ENCODE data around the gene IMPDH2.
"Not testable (repeated sequence)": the region's sequence is repeated elsewhere in the genome, so short reads cannot be mapped to it uniquely, and the experiment has no call there.

Gene IMPDH2

GRCh38 chr3:49021213-49021812 is 7.9 kb downstream of the IMPDH2 start:
- DNase-seq (ENCODE audit: low spot score) = peak; percentile 97

DNA sequence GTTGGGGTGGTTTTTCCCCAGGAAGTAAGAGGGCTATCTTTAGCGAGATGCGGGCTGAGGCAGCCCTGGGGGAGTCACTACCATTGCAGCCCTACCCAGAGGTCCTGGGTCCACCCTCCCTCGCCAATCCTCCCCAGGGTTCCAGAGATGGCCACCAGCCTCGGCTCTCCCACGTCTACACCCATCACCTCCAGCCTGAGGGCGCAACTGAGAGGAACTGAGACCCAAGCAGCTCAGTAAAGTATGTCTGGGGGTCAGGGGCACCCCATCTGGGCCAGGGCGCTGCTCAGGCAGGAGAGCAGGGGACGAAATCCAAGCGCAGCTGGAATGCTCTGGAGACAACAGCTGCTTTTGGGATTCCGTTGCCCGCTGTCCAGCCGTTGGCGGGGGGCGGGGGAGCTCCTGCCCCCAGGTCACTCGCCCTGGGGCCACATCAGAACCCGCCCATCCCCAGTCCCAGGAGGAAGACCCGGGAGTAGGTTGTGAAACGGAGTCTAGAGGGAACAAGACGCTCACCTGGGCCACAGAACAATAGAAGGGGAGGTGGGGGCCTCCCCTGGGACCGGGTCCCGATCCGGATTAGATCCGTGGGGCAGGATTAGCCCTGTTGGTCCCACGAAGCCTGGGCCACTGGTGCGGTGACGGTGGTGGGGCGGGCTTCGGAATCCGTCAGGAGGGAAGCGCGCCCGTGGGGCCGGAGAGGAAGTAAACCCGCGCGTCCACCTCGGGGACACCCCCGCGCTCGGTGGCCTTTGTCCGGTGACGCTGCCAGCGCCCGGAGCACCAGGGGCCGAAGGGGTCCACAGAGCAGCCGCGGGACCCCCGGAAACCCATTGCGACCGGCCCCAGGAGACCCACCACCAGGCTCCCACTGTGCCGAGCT is 8.6 kb downstream of the IMPDH2 start:
- no peak for DNase-seq (ENCODE audit: low spot score)

DNA sequence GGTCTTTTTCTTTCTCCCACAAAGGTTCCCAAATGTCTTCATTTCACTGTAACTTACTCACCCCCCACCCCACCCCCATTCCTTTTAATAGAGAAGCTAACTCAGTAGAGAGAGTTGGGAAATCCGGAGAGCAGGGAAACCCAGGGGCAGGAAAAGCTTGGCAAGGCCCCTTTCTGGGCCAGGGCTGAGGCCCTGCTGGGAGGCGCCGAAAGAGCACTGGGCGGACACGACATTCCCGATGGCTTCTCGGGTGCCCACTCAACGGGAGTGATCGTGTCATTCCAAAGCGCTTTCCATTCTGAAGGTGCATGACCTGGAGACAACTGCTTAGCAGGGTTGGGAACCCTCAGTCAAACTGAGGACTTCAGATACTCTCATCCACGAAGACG is 9.3 kb downstream of the IMPDH2 start:
- no peak for DNase-seq (ENCODE audit: low spot score)

DNA sequence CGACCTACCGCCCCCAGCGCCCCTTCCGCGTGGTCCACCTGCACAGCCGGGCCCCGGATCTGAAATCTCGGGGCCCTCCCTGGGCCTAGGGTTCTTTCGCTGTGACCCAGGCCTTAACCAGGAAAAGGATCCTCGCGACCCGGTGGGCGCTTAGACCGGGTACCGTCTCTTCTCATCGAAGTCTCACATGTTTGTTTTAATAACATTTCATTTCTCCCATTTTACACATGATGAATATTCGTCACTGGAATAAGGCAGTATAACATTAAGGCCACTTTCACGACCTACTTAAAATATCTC is 10.5 kb downstream of the IMPDH2 start:
- no peak for DNase-seq (ENCODE audit: low spot score)

GRCh38 chr3:49017971-49018706 is 11.1 kb downstream of the IMPDH2 start, which contains the start of gene DALRD3:
Gene DALRD3, minus strand, starts transcription at chr3:49018580. Its CDS starts 16 bp downstream, at chr3:49018564.
- DNase-seq (ENCODE audit: low spot score) = peak; percentile 63

- no peak for DNase-seq (ENCODE audit: low spot score)
Measured at GRCh38 chr3:49017229-49017970, 11.8 kb downstream of the IMPDH2 start.

GRCh38 chr3:49016414-49017228 is 12.6 kb downstream of the IMPDH2 start:
- no peak for DNase-seq (ENCODE audit: low spot score)

DNA sequence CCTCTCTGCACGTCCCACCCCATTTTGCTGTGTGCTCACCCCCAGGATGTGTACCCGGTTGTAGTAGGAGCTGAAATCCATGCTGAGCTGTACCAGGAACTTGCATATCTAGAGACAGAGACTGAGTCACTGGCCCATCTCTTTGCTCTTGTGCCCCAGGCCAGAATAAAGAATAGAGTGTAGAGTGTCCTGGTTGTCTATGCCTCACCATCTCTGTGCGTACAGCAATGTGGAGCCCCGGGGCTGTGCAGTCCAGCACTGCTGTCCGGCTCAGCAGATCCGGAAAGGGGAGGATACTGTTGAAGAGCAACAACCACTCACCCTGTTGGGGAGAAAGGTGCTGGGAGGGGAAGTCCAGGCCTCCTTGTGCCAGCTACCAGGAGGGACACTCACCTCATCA is 13.4 kb downstream of the IMPDH2 start:
- DNase-seq (ENCODE audit: low spot score) = no peak

DNA sequence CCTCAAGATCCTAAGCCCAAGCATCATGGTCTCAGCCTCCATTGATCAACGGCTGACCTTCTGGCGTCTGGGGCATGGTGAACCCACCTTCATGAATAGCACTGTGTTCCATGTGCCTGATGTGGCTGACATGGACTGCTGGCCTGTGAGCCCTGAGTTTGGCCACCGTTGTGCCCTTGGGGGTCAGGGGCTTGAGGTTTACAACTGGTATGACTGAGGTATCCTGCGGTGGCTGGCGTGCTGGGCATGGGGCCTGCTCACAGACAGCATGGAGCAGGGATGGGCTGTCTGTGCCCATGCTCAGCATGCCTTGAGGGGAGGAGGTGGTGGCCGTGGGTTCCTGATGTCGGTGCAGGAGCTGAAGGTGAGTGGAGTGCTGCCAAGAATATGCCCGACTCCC is 14.1 kb downstream of the IMPDH2 start:
- no peak for DNase-seq (ENCODE audit: low spot score)

DNA sequence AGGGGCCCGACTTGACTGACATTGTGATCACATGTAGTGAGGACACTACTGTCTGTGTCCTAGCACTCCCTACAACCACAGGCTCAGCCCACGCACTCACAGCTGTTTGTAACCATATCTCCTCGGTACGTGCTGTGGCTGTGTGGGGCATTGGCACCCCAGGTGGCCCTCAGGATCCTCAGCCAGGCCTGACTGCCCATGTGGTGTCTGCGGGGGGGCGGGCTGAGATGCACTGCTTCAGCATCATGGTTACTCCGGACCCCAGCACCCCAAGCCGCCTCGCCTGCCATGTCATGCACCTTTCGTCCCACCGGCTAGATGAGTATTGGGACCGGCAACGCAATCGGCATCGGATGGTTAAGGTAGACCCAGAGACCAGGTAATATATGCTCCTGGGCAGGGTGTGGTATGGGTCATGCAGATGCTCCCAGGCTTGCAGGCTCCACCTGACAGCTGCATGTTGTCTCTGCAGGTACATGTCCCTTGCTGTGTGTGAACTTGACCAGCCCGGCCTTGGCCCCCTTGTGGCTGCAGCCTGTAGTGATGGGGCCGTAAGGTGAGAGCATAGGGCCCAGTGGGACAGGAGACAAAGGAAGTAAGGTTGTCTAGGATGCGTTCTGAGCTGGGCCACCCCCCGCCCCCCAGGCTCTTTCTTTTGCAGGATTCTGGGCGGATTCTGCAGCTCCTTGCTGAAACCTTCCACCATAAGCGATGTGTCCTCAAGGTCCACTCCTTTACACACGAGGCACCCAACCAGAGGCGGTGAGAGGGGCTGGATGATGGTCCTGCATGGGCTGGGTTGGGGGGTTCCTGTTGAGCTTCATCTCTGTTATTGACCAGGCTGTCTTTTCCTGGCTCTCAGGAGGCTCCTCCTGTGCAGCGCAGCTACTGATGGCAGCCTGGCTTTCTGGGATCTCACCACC is 15.2 kb downstream of the IMPDH2 start:
- DNase-seq (ENCODE audit: low spot score) = no peak

- no peak for DNase-seq (ENCODE audit: low spot score)
Measured at GRCh38 chr3:49013113-49013737, 16.0 kb downstream of the IMPDH2 start.

- DNase-seq (ENCODE audit: low spot score) = no peak
Measured at GRCh38 chr3:49012441-49013017, 16.7 kb downstream of the IMPDH2 start.

DNA sequence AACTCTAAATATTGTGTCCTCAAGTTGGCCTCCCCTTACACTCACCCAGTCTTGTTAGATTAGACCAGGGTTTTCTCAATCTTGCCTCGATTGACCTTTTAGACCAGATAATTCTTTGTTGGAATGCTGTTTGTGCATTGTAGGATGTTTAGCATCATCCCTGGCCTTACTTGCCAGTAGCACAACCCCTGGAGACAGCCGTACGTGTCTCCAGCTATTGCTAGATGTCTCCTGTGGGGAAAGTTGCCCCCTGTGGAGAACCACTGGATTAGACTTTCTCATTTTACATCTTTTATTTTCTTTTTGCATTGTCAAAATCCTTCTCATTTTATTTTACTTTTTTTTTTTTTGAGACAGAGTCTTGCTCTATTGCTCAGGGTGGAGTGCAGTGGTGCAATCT is 19.8 kb downstream of the IMPDH2 start:
- DNase-seq (ENCODE audit: low spot score) = no peak

GRCh38 chr3:49008627-49009026 is 20.6 kb downstream of the IMPDH2 start:
- DNase-seq (ENCODE audit: low spot score) = not testable (repeated sequence)

DNA sequence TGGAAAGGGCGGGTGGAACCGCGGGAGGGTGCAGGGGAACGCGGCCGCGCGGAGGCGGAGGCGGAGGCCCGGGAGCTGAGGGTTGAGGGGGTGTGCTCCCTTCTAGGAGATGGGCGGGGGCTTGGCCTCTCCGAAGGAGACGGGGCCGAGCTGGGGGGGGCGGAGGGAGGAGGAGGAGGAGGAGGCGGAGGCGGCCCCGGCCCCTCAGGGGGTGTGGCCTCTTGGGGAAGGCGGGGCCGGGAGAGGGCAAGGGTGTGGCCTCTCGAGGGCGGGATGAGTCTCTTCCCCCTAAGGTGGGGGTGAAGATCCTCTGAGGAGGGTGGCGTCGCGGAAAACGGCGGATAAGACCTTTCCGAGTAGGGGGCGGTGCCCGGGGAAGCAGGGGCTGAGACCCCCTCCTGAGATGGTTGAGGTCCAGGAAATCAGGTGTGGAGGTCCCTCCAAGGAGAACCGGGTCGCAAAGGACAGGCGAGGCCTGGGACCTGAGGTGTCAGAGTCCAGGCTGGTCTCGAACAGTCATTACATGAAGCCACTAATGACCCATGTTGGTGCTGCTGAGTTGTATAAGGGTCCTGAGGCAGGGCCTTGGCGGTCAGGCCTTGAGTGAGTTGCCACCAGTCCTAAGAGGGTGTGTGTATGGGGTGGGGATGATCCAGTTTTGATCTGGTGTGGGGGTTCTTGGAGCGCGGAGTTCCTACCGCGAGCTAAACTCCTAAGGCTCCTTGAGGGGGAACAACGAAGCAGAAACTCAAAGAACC is 21.2 kb downstream of the IMPDH2 start:
- peak; percentile 77 for DNase-seq (ENCODE audit: low spot score)

DNA sequence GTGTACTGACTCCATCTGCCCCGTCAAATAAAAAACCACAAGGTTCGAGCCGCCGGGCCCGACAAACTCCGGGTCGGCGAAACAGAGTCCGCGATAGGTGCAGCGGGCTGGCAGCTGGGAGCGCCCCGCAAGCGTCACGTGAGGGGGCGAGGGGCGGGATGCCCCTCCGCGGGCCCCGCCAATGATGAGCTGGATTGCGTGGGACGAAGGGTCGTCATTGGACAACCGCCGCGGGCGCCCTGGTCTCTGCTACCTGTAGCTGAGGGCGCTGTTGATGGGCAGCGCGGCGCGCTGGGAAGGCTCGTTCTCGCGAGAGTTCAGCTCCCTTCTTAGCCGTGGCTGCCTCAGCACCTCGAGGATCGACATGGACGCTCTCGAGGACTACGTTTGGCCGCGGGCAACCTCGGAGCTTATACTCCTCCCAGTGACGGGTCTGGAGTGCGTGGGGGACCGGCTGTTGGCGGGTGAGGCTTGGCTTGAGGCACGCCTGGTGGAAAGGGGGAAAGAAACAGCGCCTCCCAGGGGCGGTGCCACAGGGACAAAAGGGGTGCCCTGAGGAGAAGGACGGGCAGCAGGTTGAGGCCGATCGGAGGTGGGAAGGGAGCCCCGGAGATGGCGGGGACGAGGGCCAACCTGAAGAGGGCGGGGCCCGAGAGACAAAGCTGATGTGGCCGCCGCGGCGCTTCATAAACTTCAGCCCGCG is 22.0 kb downstream of the IMPDH2 start, which contains the start of gene WDR6:
WDR6 (plus strand) TSS at position 324 of the 703 bp plus-strand sequence; CDS start at position 365, 41 bp downstream.
- peak; percentile 93 for DNase-seq (ENCODE audit: low spot score)

- DNase-seq (ENCODE audit: low spot score) = no peak
Measured at GRCh38 chr3:49006408-49007067, 22.7 kb downstream of the IMPDH2 start.
